IMR-90 (cell line): ENCODE results near the gene SYNGR4. TPM values are rescaled to one million over a fixed set of nuclear protein-coding genes. Genes with fewer than 3 reads are reported as not detected.

Experiments
- ATAC-seq: fragments of 200-7000 bp; cut with Tn5 transposase; 2 replicates; pipeline ENCODE4 v1.9.1; 2020; ENCODE audit warnings: low read depth, mild to moderate bottlenecking, moderate library complexity
- BruUV-seq: library from RNA; stranded (reverse); fragments of 400-500 nt; replicated peaks from 2 replicates; lab custom pipeline; 2021; lab: Mats Ljungman, UMichigan
- CTCF ChIA-PET: fragments of 300-600 bp; formaldehyde crosslinking; extraction: SDS; loops from one replicate; lab custom pipeline; 2021; ENCODE audit warnings: antibody characterized with exemption; lab: Yijun Ruan, JAX
- POLR2A ChIA-PET: fragments of 300-600 bp; sonication (Branson Sonifier 250); formaldehyde crosslinking; loops from one replicate; lab custom pipeline; 2022; ENCODE audit warnings: antibody characterized with exemption; ENCODE audit not compliant: unreplicated experiment; lab: Charles Lee
- DNase-seq: peaks from one replicate; pipeline ENCODE4 v3.0.0; 2013
- H2AFZ ChIP-seq: replicated peaks from 2 replicates; pipeline ENCODE3; 2013; ENCODE audit warnings: low read length, mild to moderate bottlenecking; ENCODE audit not compliant: poor library complexity
- H2AK5ac ChIP-seq: 2 replicates; pipeline ENCODE4 v1.6.1; 2013; ENCODE audit warnings: low read depth, low read length, inconsistent platforms
- H2AK9ac ChIP-seq: replicated peaks from 2 replicates; pipeline ENCODE3; 2013; ENCODE audit warnings: mild to moderate bottlenecking, low read depth, low read length, moderate library complexity; ENCODE audit not compliant: poor library complexity
- H2BK120ac ChIP-seq: 2 replicates; pipeline ENCODE4 v1.6.1; 2013; ENCODE audit warnings: low read depth, low read length, inconsistent platforms
- H2BK15ac ChIP-seq: 3 replicates; pipeline ENCODE4 v1.6.1; 2013; ENCODE audit warnings: low read depth, low read length, inconsistent platforms
- H2BK20ac ChIP-seq: 2 replicates; pipeline ENCODE4 v1.6.1; 2013; ENCODE audit warnings: low read depth, mild to moderate bottlenecking, inconsistent platforms, low read length, moderate library complexity
- H2BK5ac ChIP-seq: 2 replicates; pipeline ENCODE4 v1.6.1; 2013; ENCODE audit warnings: mild to moderate bottlenecking, low read depth, low read length, inconsistent platforms; ENCODE audit not compliant: poor library complexity, severe bottlenecking
- H3K14ac ChIP-seq: replicated peaks from 2 replicates; pipeline ENCODE4 v1.6.1; 2013; ENCODE audit warnings: low read depth, low read length, inconsistent platforms
- H3K18ac ChIP-seq: 2 replicates; pipeline ENCODE4 v1.6.1; 2013; ENCODE audit warnings: low read depth, low read length, control low read depth
- H3K23ac ChIP-seq: 2 replicates; pipeline ENCODE4 v1.6.1; 2013; ENCODE audit warnings: low read depth, low read length, inconsistent platforms
- H3K27ac ChIP-seq: 2 replicates; pipeline ENCODE4 v1.5.1; 2013; ENCODE audit warnings: mild to moderate bottlenecking, control low read depth, low read length; ENCODE audit not compliant: insufficient read depth
- H3K27me3 ChIP-seq: 2 replicates; pipeline ENCODE4 v1.6.1; 2013; ENCODE audit warnings: low read length; ENCODE audit not compliant: control insufficient read depth, insufficient read depth
- H3K36me3 ChIP-seq: 2 replicates; pipeline ENCODE4 v1.6.1; 2013; ENCODE audit warnings: low read length, mixed read lengths; ENCODE audit not compliant: control insufficient read depth, insufficient read depth
- H3K4ac ChIP-seq: 2 replicates; pipeline ENCODE4 v1.6.1; 2013; ENCODE audit warnings: low read depth, low read length, inconsistent platforms
- H3K4me1 ChIP-seq: 2 replicates; pipeline ENCODE4 v1.6.1; 2013; ENCODE audit warnings: low read length, mixed read lengths; ENCODE audit not compliant: control insufficient read depth, insufficient read depth
- H3K4me2 ChIP-seq: 2 replicates; pipeline ENCODE4 v1.6.1; 2013; ENCODE audit warnings: low read depth, mild to moderate bottlenecking, control low read depth, low read length, moderate library complexity
- H3K4me3 ChIP-seq: 2 replicates; pipeline ENCODE4 v1.5.1; 2013; ENCODE audit warnings: low read depth, mild to moderate bottlenecking, control low read depth, low read length, moderate library complexity; ENCODE audit not compliant: insufficient read depth
- H3K56ac ChIP-seq: 2 replicates; pipeline ENCODE4 v1.6.1; 2013; ENCODE audit warnings: low read length, inconsistent platforms; ENCODE audit not compliant: insufficient read depth; ENCODE audit errors: extremely low read depth
- H3K79me1 ChIP-seq, 2 experiments: 2 replicates each; pipeline ENCODE4 v1.6.1; 2013; ENCODE audit warnings: low read length in 2 of 2, inconsistent platforms in 1 of 2, low read depth in 1 of 2
- H3K9ac ChIP-seq: 2 replicates; pipeline ENCODE4 v1.6.1; 2013; ENCODE audit warnings: low read depth, low read length, control low read depth
- H3K9me1 ChIP-seq: 2 replicates; pipeline ENCODE4 v1.6.1; 2013; ENCODE audit warnings: low read length, inconsistent platforms; ENCODE audit not compliant: insufficient read depth
- H3K9me3 ChIP-seq: 2 replicates; pipeline ENCODE4 v1.6.1; 2013; ENCODE audit warnings: low read length; ENCODE audit not compliant: control insufficient read depth, insufficient read depth
- H4K20me1 ChIP-seq: 2 replicates; pipeline ENCODE4 v1.6.1; 2013; ENCODE audit warnings: low read length, inconsistent platforms; ENCODE audit not compliant: insufficient read depth
- H4K5ac ChIP-seq: 2 replicates; pipeline ENCODE4 v1.6.1; 2013; ENCODE audit warnings: mild to moderate bottlenecking, low read depth, low read length, control low read depth
- H4K8ac ChIP-seq, 2 experiments: 2 replicates each; pipeline ENCODE4 v1.6.1; 2013; ENCODE audit warnings: low read depth in 2 of 2, low read length in 2 of 2, control low read depth in 1 of 2, inconsistent platforms in 1 of 2
- H4K91ac ChIP-seq: 2 replicates; pipeline ENCODE4 v1.6.1; 2013; ENCODE audit warnings: low read depth, low read length, inconsistent platforms; ENCODE audit not compliant: insufficient read depth
- BHLHE40 ChIP-seq: fragments of 150-350 bp; IDR thresholded peaks from 2 replicates; pipeline ENCODE4 v1.6.1; 2016; ENCODE audit warnings: mild to moderate bottlenecking, low read depth, low read length
- CHD1 ChIP-seq: IDR thresholded peaks from 2 replicates; pipeline ENCODE4 v1.6.1; 2012; ENCODE audit warnings: low read depth, low read length, improper control_type of control experiment
- CTCF ChIP-seq: conservative IDR thresholded peaks from 2 replicates; pipeline ENCODE4 v1.5.1; 2012; ENCODE audit warnings: mild to moderate bottlenecking, low read depth, low read length, improper control_type of control experiment
- ELK1 ChIP-seq: fragments of 150-350 bp; IDR thresholded peaks from 2 replicates; pipeline ENCODE4 v1.6.1; 2016; ENCODE audit warnings: low read depth, mild to moderate bottlenecking, low read length, moderate library complexity, borderline replicate concordance
- MAZ ChIP-seq: IDR thresholded peaks from 2 replicates; pipeline ENCODE4 v1.6.1; 2012; ENCODE audit warnings: low read depth, mild to moderate bottlenecking, low read length, improper control_type of control experiment, moderate library complexity, borderline replicate concordance
- MXI1 ChIP-seq: IDR thresholded peaks from 2 replicates; pipeline ENCODE4 v1.6.1; 2012; ENCODE audit warnings: low read depth, mild to moderate bottlenecking, low read length, moderate library complexity, borderline replicate concordance
- NFE2L2 ChIP-seq: fragments of 150-350 bp; IDR thresholded peaks from 2 replicates; pipeline ENCODE4 v1.6.1; 2016; ENCODE audit warnings: low read depth, mild to moderate bottlenecking, low read length
- POLR2A ChIP-seq: IDR thresholded peaks from 2 replicates; pipeline ENCODE4 v1.6.1; 2012; ENCODE audit warnings: mild to moderate bottlenecking, low read depth, low read length
- SMC3 ChIP-seq: fragments of 150-350 bp; IDR thresholded peaks from 2 replicates; pipeline ENCODE4 v1.6.1; 2016; ENCODE audit warnings: low read depth, mild to moderate bottlenecking, antibody characterized with exemption, low read length, moderate library complexity
- WGBS, 2 experiments: methylation state at CpG; one replicate each; pipeline versions ENCODE4 v1.1.5 to v1.1.7; 2013; ENCODE audit warnings: missing lambda C conversion rate in 2 of 2; ENCODE audit not compliant: insufficient read length in 1 of 2; ENCODE audit errors: extremely low coverage in 2 of 2; 5-methylcytosine and 5-hydroxymethylcytosine counted together
- dilution Hi-C: fragments of 300-500 bp; cut with HindIII; formaldehyde crosslinking; loops from one replicate; pipeline ENCODE4 v1.14.3; 2018; ENCODE audit warnings: low sequenced_read_pairs; ENCODE audit not compliant: unreplicated experiment
- in situ Hi-C: fragments of 300-500 bp; cut with MboI; formaldehyde crosslinking; loops from 3 replicates; pipeline ENCODE4 v1.14.3; 2019; ENCODE audit warnings: low sequenced_read_pairs, inconsistent platforms, mixed read lengths
- intact Hi-C: fragments of 100-400 bp; cut with micrococcal nuclease; formaldehyde crosslinking; loops from 2 replicates; pipeline ENCODE4 v1.10.0; 2022
- polyA plus RNA-seq, 3 experiments: library from polyadenylated mRNA; depleted of rRNA; stranded (reverse); fragments of >200 nt; gene quantifications; 2 replicates each; pipeline ENCODE4 v1.2.3, GENCODE V29; 2012; ENCODE audit warnings: low replicate concordance in 1 of 3
- total RNA-seq: library from RNA; depleted of rRNA; stranded (reverse); fragments of >200 nt; gene quantifications from 2 replicates; pipeline ENCODE4 v1.2.3, GENCODE V29; 2012

Gene SYNGR4
- total and polyA plus RNA-seq, 2 of the 4 experiments (the other 2 are of a cell fraction): not detected

GRCh38 chr19:48348045-48348444 lies 16.1 kb upstream of the SYNGR4 start:
- TF ChIP-seq MXI1 (no peak), NFE2L2 (no peak), CTCF (no peak), SMC3 (no peak), POLR2A (no peak), CHD1 (no peak), ELK1 (no peak), MAZ (no peak), BHLHE40 (no peak)
- H3K27ac ChIP-seq: no peak overlapping the region
- intact Hi-C loops: no loop called here
- H3K9me3 ChIP-seq: no peaks in the 10 kb centered on the region
- no peak overlapping the region for H2BK15ac ChIP-seq
- 64% methylated on average over 4 of the region's 5 CpGs; no CpG with 5 or more reads in 1 of the 2 experiments for WGBS, 2 experiments
- H4K91ac ChIP-seq: no peak overlapping the region
- CTCF ChIA-PET: interaction anchor here (1.5 kb wide), 1 partner anchor 14 kb away, joined by 4 read pairs; no protein-coding TSS in a partner anchor
- in situ Hi-C loops: no loop called here
- no peak overlapping the region for H2AFZ ChIP-seq
- no peak overlapping the region for H3K4me3 ChIP-seq
- dilution Hi-C loops: no loop called here
- H3K23ac ChIP-seq: no peak overlapping the region
- H3K79me1 ChIP-seq: no peaks in the 10 kb centered on the region
- BruUV-seq: no TSS peak
- H4K8ac ChIP-seq: no peak overlapping the region
- H3K18ac ChIP-seq: no peak overlapping the region
- no peak overlapping the region for H3K56ac ChIP-seq
- H2AK9ac ChIP-seq: no peak overlapping the region
- no peaks in the 10 kb centered on the region for H3K36me3 ChIP-seq
- no peak overlapping the region for H3K9ac ChIP-seq
- no peak overlapping the region for H4K5ac ChIP-seq
- ATAC-seq: no peak
- no peak overlapping the region for H3K4me2 ChIP-seq
- no peak overlapping the region for H2BK120ac ChIP-seq
- no peaks in the 10 kb centered on the region for H4K20me1 ChIP-seq
- no peak overlapping the region for H2BK5ac ChIP-seq
- H2BK20ac ChIP-seq: no peak overlapping the region
- DNase-seq: no peak
- peaks cover 2% of the 10 kb centered on the region for H3K9me1 ChIP-seq
- H3K27me3 ChIP-seq: no peaks in the 10 kb centered on the region
- POLR2A ChIA-PET: no interaction called here
- no peak overlapping the region for H3K14ac ChIP-seq
- H3K4me1 ChIP-seq: no peaks in the 10 kb centered on the region
- H2AK5ac ChIP-seq: no peak overlapping the region
- H3K4ac ChIP-seq: no peak overlapping the region
